Occipital lobe (tissue), 2 donors: ENCODE results near the gene UNC45B. TPM values are rescaled to one million over a fixed set of nuclear protein-coding genes. Genes with fewer than 3 reads are reported as not detected.
"Not testable (repeated sequence)": the region's sequence is repeated elsewhere in the genome, so short reads cannot be mapped to it uniquely, and the experiment has no call there.

Experiments
- DNase-seq: peaks from one replicate; lab custom pipeline; 2025; lab: John Stamatoyannopoulos, UW
- total RNA-seq: library from RNA; depleted of rRNA; stranded (reverse); fragments of >200 nt; gene quantifications from one replicate; pipeline ENCODE4 v1.2.3, GENCODE V29; 2014

UNC45B gene, protein sequence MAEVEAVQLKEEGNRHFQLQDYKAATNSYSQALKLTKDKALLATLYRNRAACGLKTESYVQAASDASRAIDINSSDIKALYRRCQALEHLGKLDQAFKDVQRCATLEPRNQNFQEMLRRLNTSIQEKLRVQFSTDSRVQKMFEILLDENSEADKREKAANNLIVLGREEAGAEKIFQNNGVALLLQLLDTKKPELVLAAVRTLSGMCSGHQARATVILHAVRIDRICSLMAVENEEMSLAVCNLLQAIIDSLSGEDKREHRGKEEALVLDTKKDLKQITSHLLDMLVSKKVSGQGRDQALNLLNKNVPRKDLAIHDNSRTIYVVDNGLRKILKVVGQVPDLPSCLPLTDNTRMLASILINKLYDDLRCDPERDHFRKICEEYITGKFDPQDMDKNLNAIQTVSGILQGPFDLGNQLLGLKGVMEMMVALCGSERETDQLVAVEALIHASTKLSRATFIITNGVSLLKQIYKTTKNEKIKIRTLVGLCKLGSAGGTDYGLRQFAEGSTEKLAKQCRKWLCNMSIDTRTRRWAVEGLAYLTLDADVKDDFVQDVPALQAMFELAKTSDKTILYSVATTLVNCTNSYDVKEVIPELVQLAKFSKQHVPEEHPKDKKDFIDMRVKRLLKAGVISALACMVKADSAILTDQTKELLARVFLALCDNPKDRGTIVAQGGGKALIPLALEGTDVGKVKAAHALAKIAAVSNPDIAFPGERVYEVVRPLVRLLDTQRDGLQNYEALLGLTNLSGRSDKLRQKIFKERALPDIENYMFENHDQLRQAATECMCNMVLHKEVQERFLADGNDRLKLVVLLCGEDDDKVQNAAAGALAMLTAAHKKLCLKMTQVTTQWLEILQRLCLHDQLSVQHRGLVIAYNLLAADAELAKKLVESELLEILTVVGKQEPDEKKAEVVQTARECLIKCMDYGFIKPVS
- total RNA-seq = 0.31 TPM

DNA sequence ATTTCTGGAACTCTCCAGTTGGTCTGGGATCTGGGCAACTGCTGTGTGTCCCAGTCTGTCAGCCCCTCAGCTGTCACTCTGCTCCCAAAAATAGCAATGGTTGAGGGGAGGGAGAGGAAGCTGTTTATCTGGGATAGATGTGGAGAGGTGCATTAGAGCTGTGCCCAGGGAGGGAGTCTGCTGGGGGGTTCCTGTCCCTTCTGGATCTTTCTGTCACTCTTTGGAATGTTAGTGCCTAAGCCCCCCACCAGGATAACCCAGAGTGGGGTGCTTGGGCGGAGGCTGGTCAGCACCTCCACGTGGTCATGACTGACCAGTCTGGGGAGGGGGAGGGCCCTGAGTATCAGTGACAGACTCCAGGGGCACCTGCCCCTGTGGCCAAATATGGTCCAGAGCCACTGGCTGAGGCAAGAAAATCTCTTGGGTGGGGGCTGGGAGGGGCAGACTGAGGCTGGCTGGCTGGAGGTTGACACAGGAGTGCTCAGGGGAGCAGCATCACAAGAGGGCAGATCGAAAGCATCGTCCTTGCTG lies at the start of gene UNC45B:
TSS of gene UNC45B (plus strand) at position 443 of the 531 bp plus-strand sequence. CDS start 447 bp downstream, outside the sequence.
- DNase-seq = no peak

- DNase-seq = no peak
Measured at GRCh38 chr17:35099908-35100307, 47.7 kb upstream of the UNC45B start.

DNA sequence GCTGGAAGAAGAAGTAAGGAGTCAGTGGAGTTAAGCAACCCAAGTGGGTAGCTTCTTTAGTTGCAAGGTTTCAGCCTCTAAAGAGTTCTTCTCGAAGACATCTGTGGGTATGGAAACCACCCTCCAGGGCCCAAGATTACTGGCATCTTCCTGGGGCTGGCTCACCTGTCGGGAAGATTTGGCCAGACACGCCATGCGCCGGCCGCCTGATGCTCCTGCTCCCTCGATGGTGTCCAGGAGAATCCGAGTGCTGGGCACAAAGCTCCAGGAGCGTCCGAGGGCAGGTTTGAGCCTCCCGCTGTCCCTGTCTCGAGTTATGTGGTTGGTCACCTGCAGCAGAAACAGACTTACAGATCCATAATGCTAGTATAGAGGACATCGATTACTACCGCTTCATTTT lies 46.6 kb upstream of the UNC45B start:
- no peak for DNase-seq

DNA sequence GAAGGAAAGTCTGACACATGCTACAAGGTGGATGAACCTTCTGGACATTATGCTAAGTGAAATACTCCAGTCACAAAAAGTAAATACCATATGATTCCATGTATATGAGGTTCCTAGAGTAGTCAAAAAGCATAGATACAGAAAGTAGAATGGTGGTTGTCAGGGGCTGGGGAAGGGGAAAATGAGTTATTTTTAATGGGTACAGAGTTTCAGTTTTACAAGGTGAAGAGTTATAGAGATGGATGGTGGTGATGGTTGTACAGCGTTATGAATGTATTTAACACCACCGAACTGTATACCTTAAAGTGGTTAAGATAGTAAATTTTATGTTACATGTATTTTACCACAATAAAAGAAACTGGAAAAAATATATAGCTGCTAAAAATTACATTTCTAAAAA lies 45.9 kb upstream of the UNC45B start:
- no peak for DNase-seq

GRCh38 chr17:35103271-35103670 lies 44.3 kb upstream of the UNC45B start:
- no peak for DNase-seq

GRCh38 chr17:35104844-35105450 lies 42.7 kb upstream of the UNC45B start:
- DNase-seq = no peak

GRCh38 chr17:35110791-35111190 lies 36.8 kb upstream of the UNC45B start:
- not testable (repeated sequence) for DNase-seq

DNA sequence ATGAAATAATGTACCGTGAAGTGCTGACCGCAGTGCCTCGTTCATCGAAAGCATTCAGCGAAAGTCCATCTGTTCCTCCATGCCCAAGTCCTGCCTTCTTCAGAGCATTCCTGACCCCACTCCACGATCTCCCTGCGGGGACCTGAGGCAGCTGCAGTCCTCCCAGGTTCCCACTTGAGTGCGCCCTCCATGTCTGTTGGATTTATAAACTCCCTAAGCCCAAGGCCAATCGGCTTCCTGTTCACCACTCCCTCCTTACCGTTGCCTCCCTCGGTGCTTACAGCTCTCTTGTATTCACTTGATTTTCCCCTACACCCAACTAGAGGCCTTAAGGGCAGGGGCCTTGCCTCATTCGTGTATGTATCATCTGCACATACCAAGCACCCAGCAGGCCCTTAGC lies 30.8 kb upstream of the UNC45B start:
- no peak for DNase-seq

GRCh38 chr17:35117984-35118383 lies 29.6 kb upstream of the UNC45B start:
- no peak for DNase-seq

GRCh38 chr17:35119370-35120165 lies 28.0 kb upstream of the UNC45B start, which contains the start of gene RAD51D:
RAD51D (minus strand) TSS chr17:35119860; CDS start chr17:35119613, 247 bp downstream.
- DNase-seq = peak; percentile 58

GRCh38 chr17:35121315-35121714 lies 26.3 kb upstream of the UNC45B start, which contains the start of gene FNDC8:
FNDC8 (plus strand) TSS chr17:35121615; CDS start chr17:35121694, 79 bp downstream.
- no peak for DNase-seq

- no peak for DNase-seq
Measured at GRCh38 chr17:35127751-35128514, 19.7 kb upstream of the UNC45B start.

- DNase-seq = no peak
Measured at GRCh38 chr17:35129154-35129972, 18.3 kb upstream of the UNC45B start.

GRCh38 chr17:35129973-35130351 lies 17.7 kb upstream of the UNC45B start:
- DNase-seq = no peak

DNA sequence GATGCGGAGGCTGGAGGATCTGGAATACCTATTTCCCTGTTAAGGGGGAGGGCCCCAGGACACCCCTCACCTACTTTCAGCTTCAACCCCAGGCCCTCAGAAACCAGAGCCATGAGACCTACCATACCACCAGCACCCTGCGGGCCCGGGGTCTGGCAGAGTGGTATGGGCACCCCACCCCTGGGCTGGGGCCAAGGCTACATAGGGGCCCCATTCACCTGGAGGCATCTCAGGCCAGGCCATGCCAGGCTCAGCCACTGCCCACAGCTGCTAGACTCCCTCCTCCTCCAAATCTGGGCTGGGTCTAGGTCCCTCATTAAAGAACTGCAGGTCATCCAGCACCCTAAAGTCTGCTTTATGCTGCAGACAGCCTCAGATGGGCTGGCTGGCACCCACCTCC lies 17.2 kb upstream of the UNC45B start:
- DNase-seq = no peak

DNA sequence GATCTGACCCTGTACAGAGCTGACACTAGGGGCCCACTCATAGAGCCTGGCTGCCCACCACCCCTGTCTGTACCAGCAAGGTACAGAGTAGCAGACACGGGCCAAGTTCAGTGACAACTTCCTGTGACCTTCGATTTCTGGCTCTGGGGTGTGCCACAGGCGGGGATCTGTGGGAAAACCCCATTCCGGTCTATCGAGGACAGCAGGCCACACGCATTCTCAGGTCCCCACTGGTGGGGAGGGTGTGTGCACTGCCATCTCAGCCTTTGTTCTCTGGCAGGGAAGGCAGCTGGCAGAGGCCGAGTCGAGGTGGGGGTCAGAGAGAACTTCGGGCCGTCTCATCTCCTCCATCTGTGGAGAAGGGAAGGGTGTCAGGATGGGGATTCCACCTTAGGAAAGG lies 15.5 kb upstream of the UNC45B start:
- no peak for DNase-seq

DNA sequence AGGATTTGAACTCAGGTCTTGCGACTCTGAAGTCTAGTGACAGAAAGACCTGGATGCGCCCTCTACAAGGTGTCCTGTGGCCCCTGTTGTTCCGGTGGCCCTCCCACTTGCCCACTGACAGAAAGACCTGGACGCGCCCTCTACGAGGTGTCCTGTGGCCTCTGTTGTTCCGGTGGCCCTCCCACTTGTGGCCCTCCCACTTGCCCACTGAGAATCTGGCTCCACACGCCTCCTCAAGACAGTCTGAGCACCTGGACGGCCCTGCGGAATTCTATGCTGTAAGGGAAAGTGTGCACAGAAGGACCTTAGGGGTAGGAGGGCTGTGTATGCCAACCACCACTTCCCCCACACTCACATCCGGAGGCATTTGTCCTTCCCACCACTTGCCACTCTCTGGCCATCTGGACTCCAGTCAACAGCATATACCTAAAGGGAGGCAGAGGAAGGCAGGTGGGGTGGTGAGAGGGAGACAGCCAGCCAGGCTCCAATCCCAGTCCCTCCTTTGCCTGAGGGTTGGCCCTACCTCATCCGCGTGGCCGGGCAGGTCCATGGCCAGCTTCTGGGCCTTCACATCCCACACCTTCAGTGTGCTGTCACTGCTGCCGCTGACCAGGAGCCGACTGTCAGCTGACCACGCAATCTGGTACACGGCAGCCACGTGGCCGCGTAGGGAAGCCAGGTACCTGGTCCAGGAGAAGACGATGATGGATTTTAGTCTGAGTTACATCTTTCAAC lies 14.6 kb upstream of the UNC45B start:
- DNase-seq = no peak

DNA sequence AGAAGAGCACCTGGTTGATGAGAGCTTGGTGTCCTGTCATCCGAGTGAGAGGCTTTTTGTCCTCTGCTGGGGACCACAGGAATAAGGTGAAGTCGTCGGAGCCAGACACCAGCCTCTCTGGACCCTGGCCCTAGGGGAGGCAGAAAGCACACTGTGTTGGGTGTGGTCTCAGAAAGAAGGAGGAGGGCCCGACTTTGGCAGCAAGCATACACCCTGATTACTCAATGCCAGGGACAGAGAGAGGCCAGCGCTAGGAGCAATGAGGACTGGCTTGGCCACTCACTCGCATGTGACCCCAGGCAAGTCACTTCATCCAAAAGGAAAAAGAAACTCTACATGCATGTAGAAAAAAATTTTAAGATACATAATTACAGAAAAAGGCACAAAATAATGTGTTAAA lies 12.3 kb upstream of the UNC45B start:
- no peak for DNase-seq
